GM19099 (cell line): ENCODE results near the gene STARD3NL.

Source experiments
- POLR2A ChIP-seq: IDR thresholded peaks from 3 replicates; pipeline ENCODE4 v1.6.1; 2011; ENCODE audit warnings: low read depth; ENCODE audit not compliant: insufficient read length; ENCODE audit errors: extremely low read depth

Gene STARD3NL

GRCh38 chr7:38280000-38280399 is 102.0 kb downstream of the STARD3NL start:
- no peak for TF ChIP-seq POLR2A
